ENCODE results near the gene PLEKHO2.

Gene PLEKHO2

DNA sequence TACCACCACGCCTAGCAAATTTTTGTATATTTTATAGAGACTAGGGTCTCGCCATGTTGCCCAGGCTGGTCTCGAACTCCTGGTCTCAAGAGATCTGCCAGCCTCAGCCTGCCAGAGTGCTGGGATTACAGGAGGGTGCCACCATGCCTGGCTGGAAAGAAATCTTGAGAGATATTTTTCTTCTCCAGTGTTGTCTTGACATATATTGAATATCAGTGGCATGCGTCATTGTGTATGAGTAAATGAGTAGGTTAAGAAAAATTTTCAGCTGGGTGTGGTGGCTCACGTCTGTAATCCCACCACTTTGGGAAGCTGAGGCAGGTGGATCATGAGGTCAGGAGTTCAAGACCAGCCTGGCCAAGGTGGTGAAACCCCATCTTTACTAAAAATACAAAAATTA lies 12.7 kb upstream of the PLEKHO2 start:
- Histone ChIP-seq H3K27me3 (ENCODE audit: control insufficient read depth, insufficient read depth, low read length) (no peaks in the 10 kb centered on the region), H3K4me3 (ENCODE audit: low read depth, low read length) (no peak overlapping the region), H3K4me1 (ENCODE audit: control insufficient read depth, insufficient read depth, low read length) (peaks cover 9% of the 10 kb centered on the region), H3K27ac (ENCODE audit: low read depth, low read length) (no peak overlapping the region), H3K9me3 (ENCODE audit: control insufficient read depth, insufficient read depth, low read length) (no peaks in the 10 kb centered on the region), H3K36me3 (ENCODE audit: control insufficient read depth, insufficient read depth, low read length) (peaks cover 7% of the 10 kb centered on the region), H3K9ac (ENCODE audit: low read depth, low read length) (no peak overlapping the region)

DNA sequence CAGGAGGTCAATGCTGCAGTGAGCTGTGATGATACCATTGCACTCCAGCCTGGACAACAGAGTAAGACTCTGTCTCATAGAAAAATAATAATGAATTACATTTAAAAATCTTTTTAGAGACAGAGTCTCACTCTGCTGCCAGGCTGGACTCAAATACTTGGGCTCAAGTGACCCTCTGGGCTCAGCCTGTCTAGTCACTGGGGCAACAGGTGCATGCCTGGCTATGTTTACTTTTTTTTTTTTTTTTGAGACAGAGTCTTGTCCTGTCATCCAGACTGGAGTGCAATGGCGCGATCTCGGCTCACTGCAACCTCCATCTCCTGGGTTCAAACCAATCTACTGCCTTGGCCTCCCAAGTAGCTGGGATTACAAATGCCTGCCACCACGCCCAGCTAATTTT lies 8.0 kb upstream of the PLEKHO2 start:
- no peak overlapping the region for H3K9ac ChIP-seq (ENCODE audit: low read depth, low read length)
- H3K27ac ChIP-seq (ENCODE audit: low read depth, low read length), result no peak overlapping the region
- peaks cover 4% of the 10 kb centered on the region for H3K36me3 ChIP-seq (ENCODE audit: control insufficient read depth, insufficient read depth, low read length)
- H3K27me3 ChIP-seq (ENCODE audit: control insufficient read depth, insufficient read depth, low read length), result no peaks in the 10 kb centered on the region
- peaks cover 5% of the 10 kb centered on the region for H3K4me1 ChIP-seq (ENCODE audit: control insufficient read depth, insufficient read depth, low read length)
- no peak overlapping the region for H3K4me3 ChIP-seq (ENCODE audit: low read depth, low read length)
- H3K9me3 ChIP-seq (ENCODE audit: control insufficient read depth, insufficient read depth, low read length), result no peaks in the 10 kb centered on the region

GRCh38 chr15:64836023-64836536 lies 5.6 kb upstream of the PLEKHO2 start:
- Histone ChIP-seq H3K36me3 (ENCODE audit: control insufficient read depth, insufficient read depth, low read length) (no peaks in the 10 kb centered on the region), H3K4me1 (ENCODE audit: control insufficient read depth, insufficient read depth, low read length) (peaks cover 10% of the 10 kb centered on the region), H3K27ac (ENCODE audit: low read depth, low read length) (peak overlapping the region; percentile 36), H3K9ac (ENCODE audit: low read depth, low read length) (no peak overlapping the region), H3K9me3 (ENCODE audit: control insufficient read depth, insufficient read depth, low read length) (no peaks in the 10 kb centered on the region), H3K4me3 (ENCODE audit: low read depth, low read length) (no peak overlapping the region), H3K27me3 (ENCODE audit: control insufficient read depth, insufficient read depth, low read length) (no peaks in the 10 kb centered on the region)

DNA sequence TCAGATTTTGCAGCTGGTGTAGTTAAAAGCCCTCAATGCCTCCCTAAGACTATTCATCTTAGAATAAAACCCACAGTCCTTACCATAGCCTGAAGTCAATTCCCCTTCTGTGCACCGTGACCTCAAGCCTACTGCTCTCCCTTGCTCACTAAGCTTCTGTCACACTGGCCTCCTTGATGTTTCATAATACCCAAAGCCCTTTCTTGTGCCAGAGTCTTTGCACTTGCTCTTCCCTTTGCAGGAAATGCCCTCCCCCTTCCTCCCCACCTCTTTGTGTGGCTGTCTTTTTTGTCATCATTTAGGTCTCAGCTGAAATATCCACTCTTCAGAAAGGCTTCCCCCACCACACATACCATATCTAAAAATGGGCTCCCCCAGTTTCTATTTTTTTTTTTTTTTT lies 4.2 kb upstream of the PLEKHO2 start:
- Histone ChIP-seq H3K9ac (ENCODE audit: low read depth, low read length) (no peak overlapping the region), H3K36me3 (ENCODE audit: control insufficient read depth, insufficient read depth, low read length) (no peaks in the 10 kb centered on the region), H3K27ac (ENCODE audit: low read depth, low read length) (no peak overlapping the region), H3K9me3 (ENCODE audit: control insufficient read depth, insufficient read depth, low read length) (no peaks in the 10 kb centered on the region), H3K4me1 (ENCODE audit: control insufficient read depth, insufficient read depth, low read length) (peaks cover 12% of the 10 kb centered on the region), H3K27me3 (ENCODE audit: control insufficient read depth, insufficient read depth, low read length) (no peaks in the 10 kb centered on the region), H3K4me3 (ENCODE audit: low read depth, low read length) (no peak overlapping the region)

- peaks cover 34% of the 10 kb centered on the region for H3K4me1 ChIP-seq (ENCODE audit: control insufficient read depth, insufficient read depth, low read length)
Measured at GRCh38 chr15:64841060-64841343, 713 bp upstream of the PLEKHO2 start.

GRCh38 chr15:64842096-64842939 lies 603 bp downstream of the PLEKHO2 start:
- Histone ChIP-seq H3K27ac (ENCODE audit: low read depth, low read length) (peak overlapping the region; percentile 58), H3K36me3 (ENCODE audit: control insufficient read depth, insufficient read depth, low read length) (peaks cover 2% of the 10 kb centered on the region), H3K4me3 (ENCODE audit: low read depth, low read length) (peak overlapping the region; percentile 98), H3K4me1 (ENCODE audit: control insufficient read depth, insufficient read depth, low read length) (peaks cover 36% of the 10 kb centered on the region), H3K27me3 (ENCODE audit: control insufficient read depth, insufficient read depth, low read length) (no peaks in the 10 kb centered on the region), H3K9ac (ENCODE audit: low read depth, low read length) (peak overlapping the region; percentile 78), H3K9me3 (ENCODE audit: control insufficient read depth, insufficient read depth, low read length) (no peaks in the 10 kb centered on the region)

More at GRCh38 chr15:64841060-64841343, 713 bp upstream of the PLEKHO2 start:
- H3K9ac ChIP-seq (ENCODE audit: low read depth, low read length), result peak overlapping the region; percentile 2
- H3K27ac ChIP-seq (ENCODE audit: low read depth, low read length), result peak overlapping the region; percentile 91
- peak overlapping the region; percentile 61 for H3K4me3 ChIP-seq (ENCODE audit: low read depth, low read length)
- H3K36me3 ChIP-seq (ENCODE audit: control insufficient read depth, insufficient read depth, low read length), result no peaks in the 10 kb centered on the region; the same call in 1 of the 2 replicates
- H3K27me3 ChIP-seq (ENCODE audit: control insufficient read depth, insufficient read depth, low read length), result no peaks in the 10 kb centered on the region
- H3K9me3 ChIP-seq (ENCODE audit: control insufficient read depth, insufficient read depth, low read length), result no peaks in the 10 kb centered on the region

DNA sequence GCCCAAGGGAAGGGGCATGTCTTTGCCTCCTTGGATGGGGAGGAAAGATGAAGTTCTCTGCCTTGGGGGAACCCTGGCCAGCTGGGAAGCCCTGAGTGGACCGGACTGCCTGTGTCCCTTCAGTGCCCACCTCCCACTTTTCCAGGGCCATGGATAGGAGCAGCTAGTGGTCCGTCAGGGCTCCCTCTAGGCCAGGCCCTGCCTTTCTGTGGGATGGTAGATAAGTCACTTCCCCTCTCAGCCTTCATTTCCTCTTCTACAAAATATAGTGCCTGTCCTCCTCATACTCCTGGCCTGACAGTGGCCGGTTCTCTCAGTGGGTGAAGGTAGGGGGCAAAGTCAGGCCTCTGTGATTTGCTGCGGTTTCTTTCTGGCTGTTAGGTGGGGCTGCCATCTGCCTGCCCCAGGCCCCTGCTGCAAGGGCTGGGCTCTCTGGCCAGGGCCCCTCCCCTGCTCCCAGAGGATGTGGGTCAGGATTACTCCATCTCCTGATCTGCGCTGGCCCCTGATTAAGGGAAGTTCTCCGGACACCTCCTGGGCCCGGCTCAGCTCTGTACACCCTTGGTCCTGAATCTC lies 1.4 kb downstream of the PLEKHO2 start:
- Histone ChIP-seq H3K27me3 (ENCODE audit: control insufficient read depth, insufficient read depth, low read length) (no peaks in the 10 kb centered on the region), H3K27ac (ENCODE audit: low read depth, low read length) (no peak overlapping the region), H3K4me1 (ENCODE audit: control insufficient read depth, insufficient read depth, low read length) (peaks cover 36% of the 10 kb centered on the region), H3K9me3 (ENCODE audit: control insufficient read depth, insufficient read depth, low read length) (no peaks in the 10 kb centered on the region), H3K36me3 (ENCODE audit: control insufficient read depth, insufficient read depth, low read length) (peaks cover 2% of the 10 kb centered on the region), H3K4me3 (ENCODE audit: low read depth, low read length) (peak overlapping the region; percentile 98), H3K9ac (ENCODE audit: low read depth, low read length) (peak overlapping the region; percentile 78; the same call in 1 of the 2 replicates)

GRCh38 chr15:64843991-64844390 lies 2.3 kb downstream of the PLEKHO2 start:
- Histone ChIP-seq H3K9me3 (ENCODE audit: control insufficient read depth, insufficient read depth, low read length) (no peaks in the 10 kb centered on the region), H3K9ac (ENCODE audit: low read depth, low read length) (no peak overlapping the region), H3K27ac (ENCODE audit: low read depth, low read length) (no peak overlapping the region), H3K27me3 (ENCODE audit: control insufficient read depth, insufficient read depth, low read length) (no peaks in the 10 kb centered on the region), H3K4me1 (ENCODE audit: control insufficient read depth, insufficient read depth, low read length) (peaks cover 36% of the 10 kb centered on the region), H3K4me3 (ENCODE audit: low read depth, low read length) (peak overlapping the region; percentile 11; the same call in 1 of the 2 replicates), H3K36me3 (ENCODE audit: control insufficient read depth, insufficient read depth, low read length) (peaks cover 9% of the 10 kb centered on the region)

- peaks cover 36% of the 10 kb centered on the region for H3K4me1 ChIP-seq (ENCODE audit: control insufficient read depth, insufficient read depth, low read length)
- no peak overlapping the region for H3K9ac ChIP-seq (ENCODE audit: low read depth, low read length)
- H3K4me3 ChIP-seq (ENCODE audit: low read depth, low read length), result 0 out of 2 replicates have a peak overlapping the region, but pooled peaks have one; percentile 11
- H3K36me3 ChIP-seq (ENCODE audit: control insufficient read depth, insufficient read depth, low read length), result peaks cover 9% of the 10 kb centered on the region
- H3K9me3 ChIP-seq (ENCODE audit: control insufficient read depth, insufficient read depth, low read length), result no peaks in the 10 kb centered on the region
- H3K27ac ChIP-seq (ENCODE audit: low read depth, low read length), result no peak overlapping the region
- H3K27me3 ChIP-seq (ENCODE audit: control insufficient read depth, insufficient read depth, low read length), result no peaks in the 10 kb centered on the region
Measured at GRCh38 chr15:64844576-64845145, 2.9 kb downstream of the PLEKHO2 start.

DNA sequence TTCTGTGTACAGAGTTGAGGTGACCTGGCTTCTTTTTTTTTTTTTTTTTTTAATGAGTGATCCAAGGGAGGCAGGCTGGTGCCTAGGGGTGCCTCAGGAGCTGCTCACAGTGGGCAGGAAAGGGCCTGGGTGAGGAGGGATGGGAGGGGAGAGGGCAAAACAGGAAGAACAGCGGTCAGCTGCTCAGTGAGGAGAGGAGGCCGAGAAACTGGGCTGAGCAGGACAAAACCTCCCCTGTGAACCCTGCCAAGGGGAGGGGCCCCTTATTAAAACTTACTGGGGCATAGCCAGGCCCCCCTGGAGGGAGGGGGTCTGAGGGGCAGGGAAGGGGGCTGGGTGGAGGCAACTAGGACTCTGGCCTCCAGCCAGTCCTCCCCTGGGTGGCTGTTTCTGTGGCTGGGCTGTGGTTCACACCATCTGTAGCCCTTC lies 3.5 kb downstream of the PLEKHO2 start:
- Histone ChIP-seq H3K9ac (ENCODE audit: low read depth, low read length) (no peak overlapping the region), H3K9me3 (ENCODE audit: control insufficient read depth, insufficient read depth, low read length) (no peaks in the 10 kb centered on the region), H3K27ac (ENCODE audit: low read depth, low read length) (no peak overlapping the region), H3K27me3 (ENCODE audit: control insufficient read depth, insufficient read depth, low read length) (no peaks in the 10 kb centered on the region), H3K4me1 (ENCODE audit: control insufficient read depth, insufficient read depth, low read length) (peaks cover 36% of the 10 kb centered on the region), H3K36me3 (ENCODE audit: control insufficient read depth, insufficient read depth, low read length) (peaks cover 12% of the 10 kb centered on the region), H3K4me3 (ENCODE audit: low read depth, low read length) (no peak overlapping the region)

Measured in HUES48 (cell line).